Uterus (tissue), 4 donors: Measurements from ENCODE around the gene CBX1. TPM values are rescaled to one million over a fixed set of nuclear protein-coding genes. Genes with fewer than 3 reads are reported as not detected.

Source experiments
- DNase-seq, 2 donors: peaks; one replicate each; pipeline ENCODE4 v3.0.0-alpha.2; 2019 to 2020
- H3K27ac ChIP-seq, 2 donors: fragments of 200-600 bp; sonication (generic); 1 replicate in 1 of 2; 2 replicates in 1 of 2; pipeline ENCODE4 v1.5.1; 2016 to 2018
- H3K27me3 ChIP-seq, 2 donors: fragments of 200-600 bp; sonication (generic); one replicate each; pipeline ENCODE4 v1.5.1; 2018 to 2019; ENCODE audit warnings: control low read depth in 1 of 2
- H3K36me3 ChIP-seq, 2 donors: fragments of 200-600 bp; sonication (generic); one replicate each; pipeline ENCODE4 v1.5.1; 2019; ENCODE audit warnings: control low read depth in 1 of 2
- H3K4me1 ChIP-seq, 2 donors: fragments of 200-600 bp; sonication (generic); one replicate each; pipeline ENCODE4 v1.5.1; 2018 to 2019; ENCODE audit warnings: control low read depth in 1 of 2
- H3K4me3 ChIP-seq, 2 donors: fragments of 200-600 bp; sonication (generic); 1 replicate in 1 of 2; 2 replicates in 1 of 2; pipeline ENCODE4 v1.5.1; 2018 to 2019; ENCODE audit warnings: mild to moderate bottlenecking in 1 of 2
- H3K9me3 ChIP-seq, 2 donors: fragments of 200-600 bp; sonication (generic); one replicate each; pipeline ENCODE4 v1.5.1; 2019; ENCODE audit warnings: control low read depth in 1 of 2
- CTCF ChIP-seq, 4 experiments: fragments of 200-600 bp in 2 of 4; fragments of 450-650 bp in 2 of 4; sonication (generic) in 2 of 4; IDR thresholded peaks; one replicate each; pipeline ENCODE4 v1.5.1; 2016 to 2019; ENCODE audit warnings: antibody characterized with exemption in 4 of 4, mild to moderate bottlenecking in 2 of 4, moderate library complexity in 1 of 4
- POLR2A ChIP-seq, 2 donors: fragments of 450-650 bp; IDR thresholded peaks; one replicate each; pipeline ENCODE4 v1.6.1; 2016; ENCODE audit warnings: antibody characterized with exemption in 2 of 2, mild to moderate bottlenecking in 1 of 2, moderate library complexity in 1 of 2
- intact Hi-C: fragments of 100-400 bp; cut with DNase I; formaldehyde crosslinking; loops from one replicate; pipeline ENCODE4 v1.15.1; 2023; ENCODE audit warnings: low total_unique reads
- total RNA-seq, 4 donors: library from RNA; depleted of rRNA in 3 of 4; stranded (reverse); fragments of >200 nt in 3 of 4; gene quantifications; one replicate each; pipeline versions ENCODE4 v1.1.0 to v1.2.4, GENCODE V29; 2014 to 2023
- donor health status: DM: yes; HTN: yes; CAD: no.

Gene CBX1
- total RNA-seq, 4 donors from 2014 or later, result 47.1 to 132 (median 81.3) TPM

GRCh38 chr17:48030531-48030930 is 70.7 kb downstream of the CBX1 start:
- no peaks in the 10 kb centered on the region for H3K9me3 ChIP-seq
- H3K4me3 ChIP-seq, result no peak overlapping the region
- H3K27me3 ChIP-seq, result no peaks in the 10 kb centered on the region
- no peak for DNase-seq
- intact Hi-C loops, result no loop called here
- no peak for TF ChIP-seq POLR2A (IDR thresholded peaks at IDR 0.05)
- TF ChIP-seq CTCF (IDR thresholded peaks at IDR 0.05), result no peak
- H3K27ac ChIP-seq, result no peak overlapping the region
- no peaks in the 10 kb centered on the region for H3K36me3 ChIP-seq
- peaks cover 6 to 13% of the 10 kb centered on the region in 2 donors for H3K4me1 ChIP-seq

- Histone ChIP-seq H3K4me3 (no peak overlapping the region), H3K4me1 (peaks cover 6 to 26% of the 10 kb centered on the region in 2 donors), H3K27me3 (peaks cover 0 to 9% of the 10 kb centered on the region in 2 donors), H3K36me3 (no peaks in the 10 kb centered on the region), H3K27ac (no peak overlapping the region), H3K9me3 (no peaks in the 10 kb centered on the region)
- no peak for DNase-seq
- TF ChIP-seq POLR2A (IDR thresholded peaks at IDR 0.05), result no peak
- no peak for TF ChIP-seq CTCF (IDR thresholded peaks at IDR 0.05)
- intact Hi-C loops, result loop anchor here (5.0 kb wide), 1 partner anchor 99 kb away; no protein-coding TSS in a partner anchor
Measured at GRCh38 chr17:48028736-48029135, 72.5 kb downstream of the CBX1 start.

GRCh38 chr17:48027322-48027981 is 73.8 kb downstream of the CBX1 start:
- no peak for DNase-seq
- intact Hi-C loops, result loop anchor here (2.0 to 5.0 kb wide), 2 partner anchors 45 to 100 kb away; no protein-coding TSS in a partner anchor
- H3K27ac ChIP-seq, result no peak overlapping the region
- peaks cover 6 to 31% of the 10 kb centered on the region in 2 donors for H3K4me1 ChIP-seq
- no peak overlapping the region for H3K4me3 ChIP-seq
- H3K9me3 ChIP-seq, result no peaks in the 10 kb centered on the region
- peaks cover 7 to 9% of the 10 kb centered on the region in 2 donors for H3K27me3 ChIP-seq
- H3K36me3 ChIP-seq, result no peaks in the 10 kb centered on the region
- no peak for TF ChIP-seq POLR2A (IDR thresholded peaks at IDR 0.05)
- TF ChIP-seq CTCF (IDR thresholded peaks at IDR 0.05), result no peak

- Histone ChIP-seq H3K27ac (peak overlapping the region; percentile 29 to 64), H3K4me3 (no peak overlapping the region), H3K9me3 (no peaks in the 10 kb centered on the region), H3K4me1 (peaks cover 6 to 31% of the 10 kb centered on the region in 2 donors), H3K36me3 (no peaks in the 10 kb centered on the region), H3K27me3 (peaks cover 7 to 9% of the 10 kb centered on the region in 2 donors)
- intact Hi-C loops, result loop anchor here (2.0 to 5.0 kb wide), 2 partner anchors 46 to 101 kb away; no protein-coding TSS in a partner anchor
- DNase-seq, result peak; percentile 86
- TF ChIP-seq CTCF (IDR thresholded peaks at IDR 0.05) (peak; percentile 86 to 97 (median 90)), POLR2A (IDR thresholded peaks at IDR 0.05) (no peak)
Measured at GRCh38 chr17:48026502-48027321, 74.6 kb downstream of the CBX1 start.
